NCI-H1694 treated with DMSO at 0.1 percent for 48 hours (cell line): ENCODE data around the gene MGP.

Experiments used
- DNase-seq: peaks from one replicate; lab custom pipeline; 2025; lab: John Stamatoyannopoulos, UW

MGP gene

DNA sequence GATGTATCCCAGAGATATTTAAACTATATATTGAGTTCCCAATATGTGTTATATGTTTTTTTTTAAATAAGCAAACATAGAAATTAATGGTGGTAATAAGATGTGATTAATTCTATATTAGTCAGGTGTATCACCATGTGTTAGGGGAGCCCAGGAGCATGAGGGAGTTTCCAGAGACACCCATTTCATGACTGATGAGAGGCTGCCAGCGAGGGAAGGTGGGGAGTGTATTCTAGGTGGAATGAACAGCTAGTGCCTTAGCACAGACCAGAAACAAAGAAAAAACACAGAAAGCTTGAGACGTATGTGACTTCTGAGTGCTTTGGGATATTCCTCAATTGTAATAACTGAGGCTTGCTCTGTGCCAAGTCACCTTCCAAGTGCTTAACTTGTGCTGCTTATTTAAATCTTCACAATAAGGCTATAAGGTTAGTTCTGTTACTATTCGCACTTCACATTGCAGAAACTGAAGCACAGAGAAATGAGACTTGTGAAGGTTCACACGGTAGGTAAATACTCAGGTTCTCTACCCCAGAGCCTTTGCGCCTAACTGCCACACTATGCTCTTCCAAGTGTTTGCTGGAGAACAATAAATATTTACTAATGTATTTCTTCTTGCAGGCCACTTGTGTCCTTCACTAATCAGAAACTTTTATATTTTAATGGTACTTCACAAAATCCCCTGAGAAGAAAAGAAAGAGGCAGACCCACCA, 17.9 kb upstream of the MGP start:
- DNase-seq = no peak

DNA sequence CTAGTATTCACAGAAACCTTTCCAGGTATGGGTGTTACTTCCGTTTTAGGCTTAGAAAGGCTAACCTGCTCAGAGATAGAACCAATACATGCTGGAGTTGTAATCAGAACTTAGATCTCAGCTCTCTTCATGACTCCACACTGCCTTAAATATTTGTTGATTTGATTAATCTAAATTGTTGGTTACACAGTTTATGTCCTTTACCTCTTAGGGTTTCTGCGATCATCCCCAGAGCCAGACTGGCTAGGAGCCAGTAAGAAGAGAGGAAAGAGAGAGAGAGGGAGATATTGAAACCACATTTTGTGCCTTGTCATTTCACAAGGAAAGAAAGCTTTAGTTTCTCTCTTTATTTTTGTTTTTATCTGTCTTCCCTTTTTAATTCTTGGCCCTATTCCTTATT, 16.8 kb upstream of the MGP start:
- no peak for DNase-seq

- no peak for DNase-seq
Observed at GRCh38 chr12:14901228-14901562, 15.5 kb upstream of the MGP start.

GRCh38 chr12:14900521-14901227, 15.0 kb upstream of the MGP start:
- DNase-seq = no peak

GRCh38 chr12:14896521-14897169, 11.0 kb upstream of the MGP start:
- peak; percentile 91 for DNase-seq

- peak; percentile 45 for DNase-seq
Observed at GRCh38 chr12:14893506-14894250, 8.0 kb upstream of the MGP start.

- DNase-seq = peak; percentile 54
Observed at GRCh38 chr12:14892726-14893505, 7.3 kb upstream of the MGP start.

GRCh38 chr12:14890701-14891100, 5.0 kb upstream of the MGP start:
- DNase-seq = no peak

DNA sequence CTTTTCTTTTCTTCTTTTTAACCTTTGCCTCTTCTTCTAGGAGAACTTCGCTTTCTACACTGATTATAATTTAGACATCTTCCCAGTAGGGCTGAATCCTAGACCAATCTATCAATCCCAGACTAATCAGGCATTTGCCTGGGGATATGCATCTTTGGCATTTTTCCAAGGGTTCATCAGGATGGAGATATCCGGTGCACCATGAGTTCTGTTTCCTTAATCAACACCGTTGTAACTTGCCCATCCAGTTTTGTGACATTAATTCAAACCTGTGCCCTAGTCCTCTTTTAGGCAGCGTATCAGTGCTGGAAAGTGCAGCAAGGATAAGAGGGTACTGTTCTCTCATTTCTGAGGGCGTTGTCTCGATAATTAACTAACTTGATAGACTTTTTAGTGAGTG, 617 bp upstream of the MGP start:
- DNase-seq = no peak

- peak; percentile 82 for DNase-seq
Observed at GRCh38 chr12:14884458-14884878, 1.2 kb downstream of the MGP start.

DNA sequence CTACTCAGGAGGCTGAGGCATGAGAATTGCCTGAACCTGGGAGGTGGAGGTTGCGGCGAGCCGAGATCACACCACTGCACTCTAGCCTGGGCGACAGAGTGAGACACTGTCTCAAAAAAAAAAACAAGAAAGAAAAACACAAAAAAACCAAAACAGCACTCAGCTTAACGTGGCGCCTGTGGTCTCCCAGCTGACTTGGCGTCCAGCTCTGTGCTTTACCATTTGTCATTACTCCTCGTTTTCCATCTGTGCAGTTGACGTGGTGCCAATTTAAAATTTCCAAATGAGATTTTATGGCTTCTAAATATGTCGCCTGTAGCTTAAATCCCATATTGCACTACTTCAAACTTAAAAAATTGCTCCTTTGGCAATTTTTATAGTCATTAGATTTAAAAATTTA, 2.0 kb downstream of the MGP start:
- peak; percentile 97 for DNase-seq

DNA sequence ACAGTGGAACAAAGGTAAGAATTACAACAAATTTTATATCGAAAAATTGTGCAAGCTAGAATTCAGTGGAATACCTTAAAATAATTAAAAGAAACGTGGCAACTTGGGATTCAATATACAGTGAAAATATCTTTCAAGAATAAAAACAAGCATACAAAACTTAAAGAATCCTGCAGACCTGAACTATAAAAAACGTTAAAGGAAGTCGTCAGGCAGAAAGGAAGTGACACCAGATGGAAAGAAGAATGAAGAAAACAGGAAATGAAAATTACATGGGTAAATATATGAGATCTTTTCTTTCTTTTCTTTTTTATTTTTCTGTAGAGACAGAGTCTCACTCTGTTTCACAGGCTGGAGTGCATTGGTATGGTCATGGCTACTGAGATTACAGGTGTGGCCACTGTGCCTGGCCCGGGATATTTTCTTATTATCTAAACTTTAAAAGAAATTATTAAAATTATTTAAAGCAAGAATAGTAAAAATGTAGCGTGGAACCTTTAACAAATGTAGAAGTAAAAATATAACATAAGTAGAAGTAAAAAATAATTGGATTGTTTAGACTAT, 4.7 kb downstream of the MGP start:
- no peak for DNase-seq

- DNase-seq = no peak
Observed at GRCh38 chr12:14879222-14879933, 6.3 kb downstream of the MGP start.

DNA sequence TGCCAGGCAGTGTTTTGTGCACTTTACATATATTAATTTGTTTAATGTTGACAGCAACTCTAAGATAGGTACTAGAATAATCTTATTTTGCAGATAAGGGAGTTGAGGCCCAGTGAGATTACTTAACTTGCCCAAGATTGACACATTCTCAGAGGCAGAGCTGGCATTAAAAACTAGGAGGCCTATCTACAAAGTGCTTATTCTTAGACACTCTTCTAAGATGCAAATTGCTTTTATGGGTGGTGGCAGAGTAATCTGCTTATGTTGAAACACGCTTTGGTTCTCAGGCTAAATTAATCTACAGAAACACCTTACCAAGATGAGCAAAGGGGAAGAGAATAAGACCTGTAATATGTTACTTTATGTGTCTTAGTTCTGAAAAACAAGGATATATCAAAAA, 7.2 kb downstream of the MGP start:
- DNase-seq = no peak

DNA sequence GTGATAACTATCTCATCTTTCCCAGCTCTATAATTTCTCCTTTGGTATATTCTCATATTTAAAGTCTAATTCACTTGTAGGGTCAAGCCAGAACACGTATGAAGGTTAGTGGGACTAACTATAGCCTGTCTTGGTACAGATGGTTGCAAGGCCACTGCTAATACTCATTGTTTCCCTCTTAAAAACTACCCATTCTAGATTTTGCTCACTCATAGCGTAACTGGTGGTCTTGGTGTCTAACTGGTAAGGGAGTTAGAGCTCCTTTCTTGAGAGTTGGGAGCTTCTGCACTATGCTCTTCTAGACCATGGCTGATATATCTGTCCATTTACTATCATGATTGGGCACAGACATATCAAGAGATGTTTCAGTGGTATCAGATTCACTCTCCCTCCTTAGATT, 8.8 kb downstream of the MGP start:
- no peak for DNase-seq

DNA sequence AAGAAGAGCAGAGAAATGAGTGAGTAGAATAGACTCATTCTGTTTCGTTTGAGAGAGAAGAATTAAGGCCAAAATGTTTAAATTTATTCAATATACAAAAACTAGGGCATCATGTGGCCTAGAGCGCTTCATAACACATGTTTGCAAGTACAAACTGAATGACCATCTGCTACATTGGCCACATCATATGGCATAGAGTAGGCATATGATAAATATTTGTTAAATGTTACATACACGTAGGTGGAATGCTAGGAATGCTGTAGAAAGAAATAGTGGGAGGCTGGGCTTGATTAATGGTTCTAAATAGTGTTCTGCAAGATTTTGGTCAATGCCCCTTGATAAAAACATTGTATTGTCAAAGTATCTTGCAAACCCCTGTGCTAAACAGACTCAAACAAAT, 10.8 kb downstream of the MGP start:
- DNase-seq = peak; percentile 66

DNA sequence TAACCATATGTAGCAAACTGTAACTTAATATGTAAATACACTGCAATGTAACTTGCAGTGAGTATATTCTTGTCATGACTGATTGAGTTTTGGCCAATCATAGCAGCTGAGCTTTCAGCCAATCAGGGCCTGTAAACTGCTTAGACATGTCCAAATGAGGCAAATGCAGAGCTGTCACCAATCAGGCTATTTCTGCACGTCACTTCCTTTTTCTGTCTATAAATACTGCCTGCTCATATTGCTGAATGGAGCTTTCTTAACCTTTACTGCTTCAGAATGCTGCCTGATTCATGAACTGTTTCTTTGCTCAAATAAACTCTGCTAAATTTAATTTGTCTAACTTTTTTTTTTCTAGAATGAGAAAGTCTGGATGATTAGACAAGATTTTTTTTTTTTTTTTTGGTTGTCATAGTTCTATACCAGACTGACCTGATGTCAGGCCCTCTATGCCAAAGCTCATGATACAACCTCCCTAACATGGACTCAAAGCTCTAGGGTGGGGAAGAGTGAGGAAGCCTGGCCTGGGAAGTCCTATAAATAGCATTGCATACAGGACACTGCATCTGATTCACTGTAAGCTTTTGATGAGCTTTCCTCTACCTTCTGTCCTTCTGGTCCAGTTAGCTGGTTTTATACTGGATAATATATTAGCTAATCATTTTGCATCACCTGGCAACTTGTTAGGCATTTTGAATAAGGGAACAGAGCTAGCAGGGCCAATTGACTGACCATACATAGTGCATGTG, 12.0 kb downstream of the MGP start:
- peak; percentile 43 for DNase-seq

- no peak for DNase-seq
Observed at GRCh38 chr12:14871886-14872285, 13.8 kb downstream of the MGP start.

- no peak for DNase-seq
Observed at GRCh38 chr12:14871247-14871646, 14.4 kb downstream of the MGP start.

DNA sequence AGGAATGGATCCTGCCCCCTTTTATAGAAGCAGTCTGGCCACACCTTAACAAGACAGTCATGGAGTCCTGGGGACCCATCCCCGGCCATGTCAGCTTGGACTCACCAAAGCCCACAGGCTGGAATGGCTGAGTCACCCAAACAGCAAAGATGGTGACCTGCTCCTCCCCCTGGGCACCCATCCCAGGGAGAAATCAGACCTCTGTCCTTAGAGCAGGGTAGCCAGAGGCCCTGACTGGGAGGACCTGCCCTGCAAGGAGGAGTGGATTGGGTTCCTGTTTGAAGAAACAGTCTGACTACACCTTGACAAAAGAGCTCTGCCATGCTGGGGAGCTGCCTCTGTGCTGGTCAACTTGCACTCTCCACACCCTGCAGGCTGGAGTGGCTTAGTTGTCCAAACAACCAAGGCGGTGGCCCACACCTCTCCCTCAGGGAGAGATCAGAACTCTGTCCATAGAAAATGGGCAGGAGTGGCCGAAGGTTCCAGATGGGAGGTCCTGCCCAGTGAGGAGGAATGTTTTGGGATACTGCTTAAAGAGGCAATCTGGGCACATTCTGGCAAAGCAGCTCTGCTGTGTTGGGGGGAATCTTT, 16.6 kb downstream of the MGP start:
- no peak for DNase-seq
